Measurements from ENCODE around the gene FAM217A. TPM values are rescaled to one million over a fixed set of nuclear protein-coding genes. Genes with fewer than 3 reads are reported as not detected.

FAM217A gene
- total and polyA plus RNA-seq, 2 of the 8 experiments (the other 6 are each of a cell fraction or from before 2014, with no cell fraction given): 0.03 TPM; not detected in 1

GRCh38 chr6:4059115-4059777 lies 19.7 kb downstream of the FAM217A start:
- H4K5ac ChIP-seq (ENCODE audit: insufficient read length, low read depth, low read length): no peak overlapping the region
- no peak overlapping the region for H3K4me3 ChIP-seq (ENCODE audit: extremely low read depth in 1 of 4, insufficient read depth in 2 of 4, low read depth in 3 of 4, low read length in 4 of 4)
- no peak overlapping the region for H3K14ac ChIP-seq (ENCODE audit: insufficient read length)
- ChIA-PET CTCF (ENCODE audit: partially characterized antibody) (interaction anchor here (0.6 to 1.3 kb wide), 3 partner anchors 11 to 34 kb away, joined by 3 to 4 read pairs (median 3); no protein-coding TSS in a partner anchor), POLR2A (ENCODE audit: partially characterized antibody) (interaction anchor here (1.6 kb wide), 1 partner anchor 9 kb away, joined by 6 read pairs; no protein-coding TSS in a partner anchor)
- peaks cover 19 to 94% (median 61%) of the 10 kb centered on the region in 4 experiments; a peak in 7 of 8 replicates for H3K36me3 ChIP-seq (ENCODE audit: control insufficient read depth in 2 of 4, insufficient read depth in 4 of 4, low read length in 3 of 4)
- FAIRE-seq: no peak
- H2BK5ac ChIP-seq (ENCODE audit: low read depth, low read length): no peak overlapping the region
- H3K18ac ChIP-seq (ENCODE audit: extremely low read depth, low read length): no peak overlapping the region
- H2BK12ac ChIP-seq (ENCODE audit: low read depth, low read length): no peak overlapping the region
- peak in 1 of 2 experiments; percentile 9 for DNase-seq (ENCODE audit: low read depth in 1 of 2, low spot score in 2 of 2)
- no peak overlapping the region for H3K4ac ChIP-seq (replicated peaks; ENCODE audit: insufficient read length, low read depth, low read length)
- H2BK15ac ChIP-seq (ENCODE audit: low read length): no peak overlapping the region
- no peaks in the 10 kb centered on the region for H3K79me2 ChIP-seq (ENCODE audit: control insufficient read depth in 1 of 2, insufficient read depth in 2 of 2, low read length in 2 of 2)
- no peaks in the 10 kb centered on the region for H3K23me2 ChIP-seq (ENCODE audit: low read depth, low read length)
- H3K27ac ChIP-seq (ENCODE audit: low read depth, low read length): no peak overlapping the region
- no peak overlapping the region for H3K9ac ChIP-seq (replicated peaks in 1 of 4; ENCODE audit: extremely low read depth in 1 of 4, low read depth in 3 of 4, low read length in 3 of 4)
- H3K79me1 ChIP-seq (ENCODE audit: low read depth, low read length): no peaks in the 10 kb centered on the region
- H2AK5ac ChIP-seq (ENCODE audit: low read depth, low read length): no peak overlapping the region
- 82% methylated on average over 4 of the region's 4 CpGs; no CpG with 5 or more reads in 1 of the 2 experiments for WGBS, 2 experiments (ENCODE audit: extremely low coverage in 1 of 2, insufficient coverage in 1 of 2, insufficient read length in 1 of 2, insufficient replicate concordance in 2 of 2, low coverage in 1 of 2, low lambda C conversion rate in 2 of 2, missing lambda C conversion rate in 1 of 2)
- H4K91ac ChIP-seq (replicated peaks; ENCODE audit: insufficient read length, low read length): no peak overlapping the region
- H3K4me1 ChIP-seq (replicated peaks in 1 of 4; ENCODE audit: control insufficient read depth in 3 of 4, insufficient read depth in 4 of 4, low read length in 3 of 4): no peaks in the 10 kb centered on the region
- no peak overlapping the region for H3K56ac ChIP-seq (replicated peaks; ENCODE audit: insufficient read length, low read depth, low read length)
- H4K8ac ChIP-seq (ENCODE audit: extremely low read depth, insufficient read depth, low read length): no peak overlapping the region
- no peak for TF ChIP-seq SIX5 (IDR thresholded peaks at IDR 0.05; ENCODE audit: low read depth, low read length)
- TF ChIP-seq POLR2A (IDR thresholded peaks at IDR 0.05; ENCODE audit: control extremely low read depth in 1 of 2, low read depth in 2 of 2, low read length in 2 of 2): no peak
- TF ChIP-seq ASH2L (IDR thresholded peaks at IDR 0.05; ENCODE audit: low read length): no peak
- no peak for TF ChIP-seq RAD21 (IDR thresholded peaks at IDR 0.05 in 1 of 2, conservative IDR thresholded peaks at IDR 0.05 in 1 of 2; ENCODE audit: low read depth in 2 of 2, low read length in 2 of 2)
- no peak for TF ChIP-seq BACH1 (IDR thresholded peaks at IDR 0.05; ENCODE audit: low read length)
- no peak for TF ChIP-seq RNF2 (IDR thresholded peaks at IDR 0.05; ENCODE audit: borderline replicate concordance, low read depth, low read length, missing control alignments, poor library complexity, severe bottlenecking)
- TF ChIP-seq HDAC2 (IDR thresholded peaks at IDR 0.05; ENCODE audit: borderline replicate concordance in 1 of 2, low read depth in 2 of 2, low read length in 2 of 2): no peak
- no peak for TF ChIP-seq EP300 (IDR thresholded peaks at IDR 0.05; ENCODE audit: borderline replicate concordance in 1 of 2, low read depth in 2 of 2, low read length in 2 of 2)
- no peaks in the 10 kb centered on the region for H3K27me3 ChIP-seq (replicated peaks in 1 of 4; ENCODE audit: control insufficient read depth in 3 of 4, extremely low read depth in 1 of 4, insufficient read depth in 3 of 4, low read length in 3 of 4)
- no peak overlapping the region for H2BK20ac ChIP-seq (ENCODE audit: low read length)
- H3K4me2 ChIP-seq (ENCODE audit: insufficient read depth in 1 of 2, low read depth in 2 of 2, low read length in 2 of 2): no peak overlapping the region
- H4K20me1 ChIP-seq (replicated peaks in 1 of 2; ENCODE audit: control insufficient read depth in 1 of 2, insufficient read depth in 2 of 2, low read length in 2 of 2): peaks cover 1 to 5% of the 10 kb centered on the region in 2 experiments
- no peak overlapping the region for H2AFZ ChIP-seq (ENCODE audit: low read length)
- no peak overlapping the region for H2BK120ac ChIP-seq (replicated peaks; ENCODE audit: low read depth, low read length)
- no peaks in the 10 kb centered on the region for H3K9me3 ChIP-seq (ENCODE audit: insufficient read depth in 2 of 2, low read depth in 1 of 2, low read length in 1 of 2)
- no peak overlapping the region for H3K23ac ChIP-seq (ENCODE audit: insufficient read length)

All from H1 (cell line).